Fibroblast of lung (primary cell): Measurements from ENCODE around the gene PDGFA. TPM values are rescaled to one million over a fixed set of nuclear protein-coding genes. Genes with fewer than 3 reads are reported as not detected.

Source experiments
- DNase-seq, 2 donors: peaks; one replicate each; pipeline versions ENCODE4 v3.0.0 to v3.0.0-alpha.2; 2010; ENCODE audit warnings: low read depth in 2 of 2
- H2AFZ ChIP-seq: 2 replicates; pipeline ENCODE4 v1.5.1; 2012; ENCODE audit warnings: low read length, control low read depth, inconsistent platforms
- H3K27ac ChIP-seq: 2 replicates; pipeline ENCODE4 v1.5.1; 2011; ENCODE audit warnings: low read length, control low read depth; ENCODE audit not compliant: insufficient read depth
- H3K27me3 ChIP-seq: 2 replicates; pipeline ENCODE4 v1.5.1; 2011; ENCODE audit warnings: mild to moderate bottlenecking, low read length; ENCODE audit not compliant: control insufficient read depth, insufficient read depth
- H3K36me3 ChIP-seq: 2 replicates; pipeline ENCODE4 v1.5.1; 2011; ENCODE audit warnings: low read length; ENCODE audit not compliant: control insufficient read depth, insufficient read depth
- H3K4me1 ChIP-seq: 2 replicates; pipeline ENCODE4 v1.5.1; 2011; ENCODE audit warnings: low read length; ENCODE audit not compliant: control insufficient read depth, insufficient read depth; ENCODE audit errors: extremely low read depth
- H3K4me2 ChIP-seq: 2 replicates; pipeline ENCODE4 v1.5.1; 2011; ENCODE audit warnings: low read length, control low read depth; ENCODE audit not compliant: insufficient read depth; ENCODE audit errors: extremely low read depth
- H3K4me3 ChIP-seq, 4 experiments: fragments of 200-600 bp in 1 of 4; sonication (generic) in 1 of 4; replicated peaks in 1 of 4; 2 replicates each; pipeline ENCODE4 v1.5.1; 2011 to 2016; ENCODE audit warnings: low read length in 4 of 4, low read depth in 3 of 4, mild to moderate bottlenecking in 3 of 4, control low read depth in 2 of 4, inconsistent platforms in 1 of 4, mixed read lengths in 1 of 4; ENCODE audit not compliant: insufficient read depth in 1 of 4; ENCODE audit errors: control extremely low read depth in 1 of 4
- H3K79me2 ChIP-seq: 2 replicates; pipeline ENCODE4 v1.5.1; 2012; ENCODE audit warnings: mild to moderate bottlenecking, low read length, inconsistent platforms; ENCODE audit not compliant: control insufficient read depth, insufficient read depth
- H3K9ac ChIP-seq: 2 replicates; pipeline ENCODE4 v1.5.1; 2011; ENCODE audit warnings: mild to moderate bottlenecking, low read length, control low read depth; ENCODE audit not compliant: insufficient read depth
- H3K9me3 ChIP-seq: 2 replicates; pipeline ENCODE4 v1.5.1; 2012; ENCODE audit warnings: low read depth, low read length; ENCODE audit not compliant: control insufficient read depth, insufficient read depth
- H4K20me1 ChIP-seq: 2 replicates; pipeline ENCODE4 v1.5.1; 2011; ENCODE audit warnings: low read length; ENCODE audit not compliant: control insufficient read depth, insufficient read depth; ENCODE audit errors: extremely low read depth
- EZH2 ChIP-seq: IDR thresholded peaks from 2 replicates; pipeline ENCODE4 v1.5.1; 2012; ENCODE audit warnings: low read length, control low read depth, mild to moderate bottlenecking; ENCODE audit errors: missing control alignments
- polyA plus RNA-seq, 2 donors: library from polyadenylated mRNA; depleted of rRNA in 1 of 2; stranded (reverse) in 1 of 2; unstranded in 1 of 2; fragments of >200 nt; gene quantifications; 2 replicates each; pipeline ENCODE4 v1.2.1, GENCODE V29; 2011 to 2012; ENCODE audit warnings: missing spikeins in 1 of 2
- total RNA-seq: library from RNA; depleted of rRNA; stranded (reverse); fragments of >200 nt; gene quantifications from 2 replicates; pipeline ENCODE4 v1.2.1, GENCODE V29; 2014
- TF ChIP-seq, protein P1 (sequence below), 2 donors: IDR thresholded peaks in 1 of 2; conservative IDR thresholded peaks in 1 of 2; 1 replicate in 1 of 2; 2 replicates in 1 of 2; pipeline ENCODE4 v1.5.1; 2011 to 2012; ENCODE audit warnings: low read length in 2 of 2, control low read depth in 1 of 2, inconsistent platforms in 1 of 2, low read depth in 1 of 2, mild to moderate bottlenecking in 1 of 2

Gene PDGFA
- total and polyA plus RNA-seq, 2 donors (not counting 1 experiment from before 2014, with no cell fraction given), result 13.5 to 16.9 TPM

DNA sequence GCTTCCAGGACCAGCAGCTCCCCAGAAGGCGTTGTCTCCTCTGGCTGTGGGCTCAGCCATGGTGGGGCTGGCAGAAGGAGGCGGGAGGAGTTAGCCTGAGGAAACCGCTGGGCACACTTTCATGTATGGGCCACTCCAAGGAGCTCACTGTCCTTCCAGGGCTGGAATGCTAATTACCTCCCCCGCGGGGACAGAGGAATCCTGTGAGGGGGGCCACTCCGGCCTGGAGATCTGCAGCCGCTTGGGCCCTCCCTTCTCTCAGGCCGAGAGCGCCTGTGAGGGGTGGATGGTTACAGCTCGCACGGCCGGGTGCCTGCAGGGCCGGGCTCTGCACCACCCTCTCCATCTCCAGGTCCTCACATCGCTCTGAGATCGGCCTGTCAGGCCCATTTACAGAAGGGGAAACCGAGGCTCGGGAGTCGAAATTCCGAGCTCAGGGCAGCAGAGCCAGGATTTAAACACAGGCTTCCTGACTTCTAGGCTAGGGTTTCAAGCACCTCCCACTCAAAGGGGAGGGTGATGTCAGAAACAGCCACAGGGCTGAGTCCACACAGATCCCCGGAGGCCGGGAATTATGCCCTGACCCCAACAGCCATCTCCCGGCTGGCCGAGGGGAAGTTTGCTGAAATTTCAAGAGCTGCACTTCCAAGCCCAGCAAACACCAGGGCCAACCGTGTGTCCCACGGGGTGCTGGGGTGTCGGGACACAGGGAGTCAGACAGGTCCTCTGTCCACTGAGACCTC, 59.1 kb downstream of the PDGFA start:
- Histone ChIP-seq H4K20me1 (no peaks in the 10 kb centered on the region), H2AFZ (no peak overlapping the region), H3K27ac (no peak overlapping the region), H3K4me2 (no peak overlapping the region), H3K9ac (no peak overlapping the region), H3K4me3 (no peak overlapping the region), H3K4me1 (peaks cover 5% of the 10 kb centered on the region), H3K79me2 (no peaks in the 10 kb centered on the region), H3K9me3 (no peaks in the 10 kb centered on the region), H3K36me3 (no peaks in the 10 kb centered on the region), H3K27me3 (no peaks in the 10 kb centered on the region)
- no peak for TF ChIP-seq EZH2
- TF ChIP-seq, protein P1, sequence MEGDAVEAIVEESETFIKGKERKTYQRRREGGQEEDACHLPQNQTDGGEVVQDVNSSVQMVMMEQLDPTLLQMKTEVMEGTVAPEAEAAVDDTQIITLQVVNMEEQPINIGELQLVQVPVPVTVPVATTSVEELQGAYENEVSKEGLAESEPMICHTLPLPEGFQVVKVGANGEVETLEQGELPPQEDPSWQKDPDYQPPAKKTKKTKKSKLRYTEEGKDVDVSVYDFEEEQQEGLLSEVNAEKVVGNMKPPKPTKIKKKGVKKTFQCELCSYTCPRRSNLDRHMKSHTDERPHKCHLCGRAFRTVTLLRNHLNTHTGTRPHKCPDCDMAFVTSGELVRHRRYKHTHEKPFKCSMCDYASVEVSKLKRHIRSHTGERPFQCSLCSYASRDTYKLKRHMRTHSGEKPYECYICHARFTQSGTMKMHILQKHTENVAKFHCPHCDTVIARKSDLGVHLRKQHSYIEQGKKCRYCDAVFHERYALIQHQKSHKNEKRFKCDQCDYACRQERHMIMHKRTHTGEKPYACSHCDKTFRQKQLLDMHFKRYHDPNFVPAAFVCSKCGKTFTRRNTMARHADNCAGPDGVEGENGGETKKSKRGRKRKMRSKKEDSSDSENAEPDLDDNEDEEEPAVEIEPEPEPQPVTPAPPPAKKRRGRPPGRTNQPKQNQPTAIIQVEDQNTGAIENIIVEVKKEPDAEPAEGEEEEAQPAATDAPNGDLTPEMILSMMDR (conservative IDR thresholded peaks at IDR 0.05 in 1 of 2, IDR thresholded peaks at IDR 0.05 in 1 of 2; ENCODE audit: low read depth in 1 of 2, low read length in 2 of 2), result no peak
- peak in 1 of 2 donors; percentile 47 for DNase-seq

- Histone ChIP-seq H3K27me3 (no peaks in the 10 kb centered on the region), H3K79me2 (no peaks in the 10 kb centered on the region), H2AFZ (no peak overlapping the region), H3K4me1 (peaks cover 2% of the 10 kb centered on the region), H4K20me1 (no peaks in the 10 kb centered on the region), H3K9ac (no peak overlapping the region), H3K27ac (no peak overlapping the region), H3K36me3 (no peaks in the 10 kb centered on the region), H3K4me3 (no peak overlapping the region), H3K9me3 (no peaks in the 10 kb centered on the region), H3K4me2 (no peak overlapping the region)
- DNase-seq, result no peak
- no peak for TF ChIP-seq EZH2
- TF ChIP-seq, protein P1 (conservative IDR thresholded peaks at IDR 0.05 in 1 of 2, IDR thresholded peaks at IDR 0.05 in 1 of 2; ENCODE audit: low read depth in 1 of 2, low read length in 2 of 2), result no peak
These were observed 59.9 kb downstream of the PDGFA start for GRCh38 chr7:459584-460373.

- Histone ChIP-seq H3K4me3 (no peak overlapping the region), H3K4me2 (no peak overlapping the region), H3K36me3 (no peaks in the 10 kb centered on the region), H4K20me1 (no peaks in the 10 kb centered on the region), H3K4me1 (peaks cover 2% of the 10 kb centered on the region), H3K79me2 (no peaks in the 10 kb centered on the region), H2AFZ (no peak overlapping the region), H3K27me3 (no peaks in the 10 kb centered on the region), H3K9me3 (no peaks in the 10 kb centered on the region), H3K9ac (no peak overlapping the region), H3K27ac (no peak overlapping the region)
- TF ChIP-seq, protein P1 (conservative IDR thresholded peaks at IDR 0.05 in 1 of 2, IDR thresholded peaks at IDR 0.05 in 1 of 2; ENCODE audit: low read depth in 1 of 2, low read length in 2 of 2), result no peak
- no peak for TF ChIP-seq EZH2
- DNase-seq, result no peak
These were observed 61.0 kb downstream of the PDGFA start for GRCh38 chr7:458511-459245.
